Panc1 (cell line): ENCODE measurements around the gene MACF1.

Experiments used
- TCF7L2 ChIP-seq: IDR thresholded peaks from 2 replicates; pipeline ENCODE4 v1.6.1; 2011; ENCODE audit warnings: mild to moderate bottlenecking, low read depth, low read length, inconsistent platforms
- TF ChIP-seq, protein P1 (sequence below): fragments of 450-650 bp; IDR thresholded peaks from 2 replicates; pipeline ENCODE4 v1.5.1; 2017; ENCODE audit warnings: mild to moderate bottlenecking
- TF ChIP-seq, protein P2 (sequence below), 2 experiments: IDR thresholded peaks; 2 replicates each; pipeline ENCODE4 v1.6.1; 2011 to 2012; ENCODE audit warnings: low read depth in 2 of 2, control low read depth in 1 of 2, low read length in 1 of 2, mild to moderate bottlenecking in 1 of 2, moderate library complexity in 1 of 2; ENCODE audit not compliant: insufficient read depth in 1 of 2

DNA sequence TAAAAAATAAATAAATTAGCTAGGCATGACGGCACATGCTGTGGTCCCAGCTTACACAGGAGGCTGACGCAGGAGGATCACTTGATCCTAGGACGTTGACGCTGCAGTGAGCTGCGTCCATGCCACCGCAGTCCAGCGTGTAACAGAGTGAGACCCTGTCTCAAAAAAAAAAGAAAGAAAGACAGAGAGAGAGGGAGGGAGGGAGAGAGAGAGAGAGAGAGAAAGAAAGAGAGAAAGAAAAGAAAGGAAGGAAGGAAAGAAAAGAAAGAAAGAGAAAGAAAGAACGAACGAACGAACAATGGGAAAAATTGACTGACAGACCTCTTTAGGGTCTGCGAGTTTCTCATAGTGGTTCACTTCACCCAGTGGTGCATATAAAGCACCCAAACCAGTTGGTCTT lies 189.2 kb downstream of the MACF1 start:
- TF ChIP-seq TCF7L2, result no peak
- TF ChIP-seq, protein P1, sequence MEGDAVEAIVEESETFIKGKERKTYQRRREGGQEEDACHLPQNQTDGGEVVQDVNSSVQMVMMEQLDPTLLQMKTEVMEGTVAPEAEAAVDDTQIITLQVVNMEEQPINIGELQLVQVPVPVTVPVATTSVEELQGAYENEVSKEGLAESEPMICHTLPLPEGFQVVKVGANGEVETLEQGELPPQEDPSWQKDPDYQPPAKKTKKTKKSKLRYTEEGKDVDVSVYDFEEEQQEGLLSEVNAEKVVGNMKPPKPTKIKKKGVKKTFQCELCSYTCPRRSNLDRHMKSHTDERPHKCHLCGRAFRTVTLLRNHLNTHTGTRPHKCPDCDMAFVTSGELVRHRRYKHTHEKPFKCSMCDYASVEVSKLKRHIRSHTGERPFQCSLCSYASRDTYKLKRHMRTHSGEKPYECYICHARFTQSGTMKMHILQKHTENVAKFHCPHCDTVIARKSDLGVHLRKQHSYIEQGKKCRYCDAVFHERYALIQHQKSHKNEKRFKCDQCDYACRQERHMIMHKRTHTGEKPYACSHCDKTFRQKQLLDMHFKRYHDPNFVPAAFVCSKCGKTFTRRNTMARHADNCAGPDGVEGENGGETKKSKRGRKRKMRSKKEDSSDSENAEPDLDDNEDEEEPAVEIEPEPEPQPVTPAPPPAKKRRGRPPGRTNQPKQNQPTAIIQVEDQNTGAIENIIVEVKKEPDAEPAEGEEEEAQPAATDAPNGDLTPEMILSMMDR, result no peak
- TF ChIP-seq, protein P2, sequence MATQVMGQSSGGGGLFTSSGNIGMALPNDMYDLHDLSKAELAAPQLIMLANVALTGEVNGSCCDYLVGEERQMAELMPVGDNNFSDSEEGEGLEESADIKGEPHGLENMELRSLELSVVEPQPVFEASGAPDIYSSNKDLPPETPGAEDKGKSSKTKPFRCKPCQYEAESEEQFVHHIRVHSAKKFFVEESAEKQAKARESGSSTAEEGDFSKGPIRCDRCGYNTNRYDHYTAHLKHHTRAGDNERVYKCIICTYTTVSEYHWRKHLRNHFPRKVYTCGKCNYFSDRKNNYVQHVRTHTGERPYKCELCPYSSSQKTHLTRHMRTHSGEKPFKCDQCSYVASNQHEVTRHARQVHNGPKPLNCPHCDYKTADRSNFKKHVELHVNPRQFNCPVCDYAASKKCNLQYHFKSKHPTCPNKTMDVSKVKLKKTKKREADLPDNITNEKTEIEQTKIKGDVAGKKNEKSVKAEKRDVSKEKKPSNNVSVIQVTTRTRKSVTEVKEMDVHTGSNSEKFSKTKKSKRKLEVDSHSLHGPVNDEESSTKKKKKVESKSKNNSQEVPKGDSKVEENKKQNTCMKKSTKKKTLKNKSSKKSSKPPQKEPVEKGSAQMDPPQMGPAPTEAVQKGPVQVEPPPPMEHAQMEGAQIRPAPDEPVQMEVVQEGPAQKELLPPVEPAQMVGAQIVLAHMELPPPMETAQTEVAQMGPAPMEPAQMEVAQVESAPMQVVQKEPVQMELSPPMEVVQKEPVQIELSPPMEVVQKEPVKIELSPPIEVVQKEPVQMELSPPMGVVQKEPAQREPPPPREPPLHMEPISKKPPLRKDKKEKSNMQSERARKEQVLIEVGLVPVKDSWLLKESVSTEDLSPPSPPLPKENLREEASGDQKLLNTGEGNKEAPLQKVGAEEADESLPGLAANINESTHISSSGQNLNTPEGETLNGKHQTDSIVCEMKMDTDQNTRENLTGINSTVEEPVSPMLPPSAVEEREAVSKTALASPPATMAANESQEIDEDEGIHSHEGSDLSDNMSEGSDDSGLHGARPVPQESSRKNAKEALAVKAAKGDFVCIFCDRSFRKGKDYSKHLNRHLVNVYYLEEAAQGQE (IDR thresholded peaks at IDR 0.05; ENCODE audit: insufficient read depth in 1 of 2, low read depth in 2 of 2, low read length in 1 of 2), result no peak
